Astrocyte of the hippocampus (primary cell): ENCODE measurements around the gene BRCA2.

ENCODE experiments used
- DNase-seq: peaks from one replicate; pipeline ENCODE4 v3.0.0; 2011; ENCODE audit warnings: low read depth, low spot score

The BRCA2 gene

GRCh38 chr13:32315238-32316027 is at the start of gene BRCA2, which contains the start of gene ZAR1L:
Gene BRCA2 (plus strand): TSS chr13:32315508. CDS start chr13:32316461, 953 bp downstream.
Gene ZAR1L (minus strand): TSS chr13:32315363. CDS start chr13:32311925, 3,438 bp downstream.
- peak; percentile 96 for DNase-seq

- DNase-seq, result no peak
Observed at GRCh38 chr13:32265726-32266125, 49.6 kb upstream of the BRCA2 start.

GRCh38 chr13:32266130-32266529 is 49.2 kb upstream of the BRCA2 start:
- no peak for DNase-seq

- DNase-seq, result peak; percentile 36
Observed at GRCh38 chr13:32267836-32268439, 47.4 kb upstream of the BRCA2 start.

GRCh38 chr13:32272021-32272683 is 43.2 kb upstream of the BRCA2 start:
- no peak for DNase-seq

- DNase-seq, result no peak
Observed at GRCh38 chr13:32277839-32278238, 37.5 kb upstream of the BRCA2 start.

- peak; percentile 73 for DNase-seq
Observed at GRCh38 chr13:32278426-32278825, 36.9 kb upstream of the BRCA2 start.

GRCh38 chr13:32281096-32281495 is 34.2 kb upstream of the BRCA2 start:
- no peak for DNase-seq

- DNase-seq, result no peak
Observed at GRCh38 chr13:32282096-32282711, 33.1 kb upstream of the BRCA2 start.

- DNase-seq, result peak; percentile 96
Observed at GRCh38 chr13:32284927-32285632, 30.2 kb upstream of the BRCA2 start.

- DNase-seq, result no peak
Observed at GRCh38 chr13:32285633-32285965, 29.7 kb upstream of the BRCA2 start.

- DNase-seq, result no peak
Observed at GRCh38 chr13:32297206-32297605, 18.1 kb upstream of the BRCA2 start.

- no peak for DNase-seq
Observed at GRCh38 chr13:32298695-32299094, 16.6 kb upstream of the BRCA2 start.

GRCh38 chr13:32299893-32300292 is 15.4 kb upstream of the BRCA2 start:
- no peak for DNase-seq

- no peak for DNase-seq
Observed at GRCh38 chr13:32300406-32300805, 14.9 kb upstream of the BRCA2 start.

GRCh38 chr13:32300920-32301319 is 14.4 kb upstream of the BRCA2 start:
- DNase-seq, result no peak

GRCh38 chr13:32302461-32302860 is 12.8 kb upstream of the BRCA2 start:
- no peak for DNase-seq

- DNase-seq, result no peak
Observed at GRCh38 chr13:32305646-32306045, 9.7 kb upstream of the BRCA2 start.

- DNase-seq, result no peak
Observed at GRCh38 chr13:32309312-32310133, 5.8 kb upstream of the BRCA2 start.

- DNase-seq, result peak; percentile 72
Observed at GRCh38 chr13:32310134-32310706, 5.1 kb upstream of the BRCA2 start.
